DND-41 (cell line): ENCODE results near the gene FUS.

Experiments used
- CTCF ChIP-seq: IDR thresholded peaks from 2 replicates; pipeline ENCODE4 v1.5.1; 2012; ENCODE audit warnings: borderline replicate concordance, low read length, moderate library complexity, mild to moderate bottlenecking; ENCODE audit not compliant: poor library complexity, severe bottlenecking; ENCODE audit errors: extremely low read depth
- EZH2 ChIP-seq: IDR thresholded peaks from 3 replicates; pipeline ENCODE4 v1.6.1; 2012; ENCODE audit warnings: borderline replicate concordance, low read depth, mild to moderate bottlenecking, moderate library complexity, low read length, inconsistent platforms; ENCODE audit not compliant: severe bottlenecking

- TF ChIP-seq CTCF (no peak), EZH2 (no peak)
Observed at GRCh38 chr16:31184888-31185287, 4.9 kb downstream of the FUS start.
